Mesendoderm (in vitro differentiated cells): ENCODE measurements around the gene SSR3.

Experiments
- DNase-seq: peaks from one replicate; pipeline ENCODE4 v3.0.0; 2013
- H2AK5ac ChIP-seq: 2 replicates; pipeline ENCODE4 v1.6.1; 2013; ENCODE audit warnings: low read length, inconsistent platforms
- H2BK120ac ChIP-seq: 2 replicates; pipeline ENCODE4 v1.6.1; 2013; ENCODE audit warnings: low read depth, mild to moderate bottlenecking, low read length, moderate library complexity, mixed read lengths
- H2BK15ac ChIP-seq: replicated peaks from 2 replicates; pipeline ENCODE4 v1.6.1; 2013; ENCODE audit warnings: low read depth, mild to moderate bottlenecking, moderate library complexity
- H2BK5ac ChIP-seq: 2 replicates; pipeline ENCODE4 v1.6.1; 2013; ENCODE audit warnings: low read length, inconsistent platforms
- H3K18ac ChIP-seq: 2 replicates; pipeline ENCODE4 v1.6.1; 2013; ENCODE audit warnings: mild to moderate bottlenecking, low read length, mixed read lengths
- H3K23ac ChIP-seq: one replicate; pipeline ENCODE4 v1.6.1; 2013; ENCODE audit warnings: low read length
- H3K27ac ChIP-seq: 2 replicates; pipeline ENCODE4 v1.5.1; 2013; ENCODE audit warnings: low read depth, mild to moderate bottlenecking, inconsistent platforms, low read length, moderate library complexity
- H3K27me3 ChIP-seq: 2 replicates; pipeline ENCODE4 v1.6.1; 2013; ENCODE audit warnings: low read length, control low read depth, mild to moderate bottlenecking, inconsistent platforms; ENCODE audit not compliant: insufficient read depth, poor library complexity
- H3K36me3 ChIP-seq: 2 replicates; pipeline ENCODE4 v1.6.1; 2013; ENCODE audit warnings: low read length, inconsistent platforms; ENCODE audit not compliant: control insufficient read depth, insufficient read depth
- H3K4ac ChIP-seq: one replicate; pipeline ENCODE4 v1.6.1; 2013; ENCODE audit warnings: low read depth, mild to moderate bottlenecking, low read length, moderate library complexity
- H3K4me1 ChIP-seq: 2 replicates; pipeline ENCODE4 v1.6.1; 2013; ENCODE audit warnings: low read depth, low read length, inconsistent platforms; ENCODE audit not compliant: control insufficient read depth
- H3K4me2 ChIP-seq: 2 replicates; pipeline ENCODE4 v1.6.1; 2013; ENCODE audit warnings: low read length
- H3K4me3 ChIP-seq: 2 replicates; pipeline ENCODE4 v1.5.1; 2013; ENCODE audit warnings: mild to moderate bottlenecking, low read length
- H3K56ac ChIP-seq: one replicate; pipeline ENCODE4 v1.6.1; 2013; ENCODE audit warnings: low read length
- H3K79me1 ChIP-seq: 2 replicates; pipeline ENCODE4 v1.6.1; 2013; ENCODE audit warnings: low read length, inconsistent platforms
- H3K79me2 ChIP-seq: 2 replicates; pipeline ENCODE4 v1.6.1; 2013; ENCODE audit warnings: mild to moderate bottlenecking, low read length; ENCODE audit not compliant: control insufficient read depth, insufficient read depth
- H3K9ac ChIP-seq: 2 replicates; pipeline ENCODE4 v1.6.1; 2013; ENCODE audit warnings: low read length, inconsistent platforms
- H4K5ac ChIP-seq: one replicate; pipeline ENCODE4 v1.6.1; 2013; ENCODE audit warnings: low read length
- H4K8ac ChIP-seq: one replicate; pipeline ENCODE4 v1.6.1; 2013; ENCODE audit warnings: low read depth, mild to moderate bottlenecking, control low read depth, low read length, moderate library complexity
- WGBS: extraction: QIAGEN DNeasy Blood & Tissue Kit; methylation state at CpG from one replicate; pipeline ENCODE4 v1.1.7; 2013; ENCODE audit warnings: low lambda C conversion rate, missing lambda C conversion rate; ENCODE audit not compliant: insufficient coverage; ENCODE audit errors: extremely low coverage; 5-methylcytosine and 5-hydroxymethylcytosine counted together

SSR3 gene

DNA sequence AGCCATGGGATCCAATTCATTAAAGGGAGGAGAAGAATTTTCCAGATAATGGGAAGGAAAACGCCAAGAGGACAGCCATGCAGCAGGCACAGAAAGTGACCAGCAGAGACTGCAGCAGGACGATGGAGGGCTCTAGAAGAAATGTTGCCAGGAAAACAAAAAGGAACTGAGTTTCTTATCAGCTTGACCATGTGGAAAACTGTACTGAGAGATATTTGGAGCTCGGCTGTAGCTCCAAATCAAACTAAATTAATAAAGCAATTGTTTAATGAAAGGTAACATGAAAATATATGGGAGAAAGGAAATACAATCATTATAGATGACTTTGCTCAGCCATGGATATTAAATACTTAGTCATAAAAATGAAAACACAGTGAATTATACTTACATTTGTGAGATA lies 63.7 kb downstream of the SSR3 start:
- H3K56ac ChIP-seq = no peak overlapping the region
- no peaks in the 10 kb centered on the region for H3K36me3 ChIP-seq
- no peak for DNase-seq
- H3K4ac ChIP-seq = no peak overlapping the region
- H4K5ac ChIP-seq = no peak overlapping the region
- no peak overlapping the region for H3K4me3 ChIP-seq
- no peak overlapping the region for H3K18ac ChIP-seq
- H2AK5ac ChIP-seq = no peak overlapping the region
- no peak overlapping the region for H4K8ac ChIP-seq
- WGBS = no CpG with 5 or more reads among the region's 3 CpGs
- H3K27ac ChIP-seq = no peak overlapping the region
- no peak overlapping the region for H3K4me2 ChIP-seq
- no peak overlapping the region for H3K9ac ChIP-seq
- no peaks in the 10 kb centered on the region for H3K27me3 ChIP-seq
- no peak overlapping the region for H2BK15ac ChIP-seq
- no peaks in the 10 kb centered on the region for H3K79me1 ChIP-seq
- H2BK120ac ChIP-seq = no peak overlapping the region
- H3K4me1 ChIP-seq = no peaks in the 10 kb centered on the region
- H2BK5ac ChIP-seq = no peak overlapping the region
- H3K79me2 ChIP-seq = no peaks in the 10 kb centered on the region
- H3K23ac ChIP-seq = no peak overlapping the region
